ENCODE measurements around the gene MRPL33. TPM values are rescaled to one million over a fixed set of nuclear protein-coding genes. Genes with fewer than 3 reads are reported as not detected.

The MRPL33 gene
- polyA plus RNA-seq, 1 of the 3 experiments (the other 2 are of a cell fraction): 132 TPM

DNA sequence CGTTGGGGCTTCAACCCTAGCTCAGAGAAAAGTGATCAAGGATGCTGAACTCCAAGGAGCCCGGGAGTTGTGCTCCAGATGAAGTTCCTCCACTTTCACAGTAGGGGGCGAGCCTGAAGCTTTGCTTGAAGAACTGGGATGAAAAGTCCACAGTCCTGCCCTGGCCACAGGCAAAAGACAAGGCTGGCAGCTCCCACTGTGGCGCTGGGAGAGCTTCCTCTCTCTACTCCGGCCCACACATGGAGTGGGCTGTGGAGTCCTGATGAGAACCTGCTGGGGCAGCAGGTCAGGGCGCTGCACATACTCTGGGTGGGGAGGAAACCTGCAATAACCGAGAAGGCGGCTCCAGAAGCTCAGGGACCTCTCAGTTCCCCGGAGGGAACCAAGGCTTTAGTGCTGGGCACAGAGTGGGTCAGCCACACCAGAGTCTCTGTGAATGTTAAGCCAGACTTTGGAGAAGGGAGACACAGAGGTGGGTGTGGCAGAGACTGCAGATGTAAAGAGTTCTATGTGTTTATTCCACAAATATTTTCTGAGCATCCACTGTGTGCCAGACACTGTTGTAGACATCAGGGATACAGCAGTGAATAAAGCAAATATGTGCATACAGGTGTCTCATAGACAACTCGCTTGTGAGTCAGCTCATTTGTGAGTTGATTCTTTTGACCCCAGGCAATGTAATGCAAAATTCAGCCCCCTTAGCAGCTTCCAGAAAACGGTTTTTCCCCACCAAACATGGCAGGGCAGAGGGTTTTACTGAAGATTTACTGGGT is 48.0 kb upstream of the MRPL33 start:
- TF ChIP-seq, protein P1, sequence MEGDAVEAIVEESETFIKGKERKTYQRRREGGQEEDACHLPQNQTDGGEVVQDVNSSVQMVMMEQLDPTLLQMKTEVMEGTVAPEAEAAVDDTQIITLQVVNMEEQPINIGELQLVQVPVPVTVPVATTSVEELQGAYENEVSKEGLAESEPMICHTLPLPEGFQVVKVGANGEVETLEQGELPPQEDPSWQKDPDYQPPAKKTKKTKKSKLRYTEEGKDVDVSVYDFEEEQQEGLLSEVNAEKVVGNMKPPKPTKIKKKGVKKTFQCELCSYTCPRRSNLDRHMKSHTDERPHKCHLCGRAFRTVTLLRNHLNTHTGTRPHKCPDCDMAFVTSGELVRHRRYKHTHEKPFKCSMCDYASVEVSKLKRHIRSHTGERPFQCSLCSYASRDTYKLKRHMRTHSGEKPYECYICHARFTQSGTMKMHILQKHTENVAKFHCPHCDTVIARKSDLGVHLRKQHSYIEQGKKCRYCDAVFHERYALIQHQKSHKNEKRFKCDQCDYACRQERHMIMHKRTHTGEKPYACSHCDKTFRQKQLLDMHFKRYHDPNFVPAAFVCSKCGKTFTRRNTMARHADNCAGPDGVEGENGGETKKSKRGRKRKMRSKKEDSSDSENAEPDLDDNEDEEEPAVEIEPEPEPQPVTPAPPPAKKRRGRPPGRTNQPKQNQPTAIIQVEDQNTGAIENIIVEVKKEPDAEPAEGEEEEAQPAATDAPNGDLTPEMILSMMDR (IDR thresholded peaks at IDR 0.05): peak; percentile 84
- peak; percentile 70 for TF ChIP-seq SMC3 (IDR thresholded peaks at IDR 0.05; ENCODE audit: low read depth, low read length)
- peak; percentile 83 for TF ChIP-seq RAD21 (IDR thresholded peaks at IDR 0.05; ENCODE audit: low read length)
- TF ChIP-seq EZH2phosphoT487 (IDR thresholded peaks at IDR 0.05; ENCODE audit: borderline replicate concordance, low read depth): no peak
- TF ChIP-seq RFX5 (IDR thresholded peaks at IDR 0.05; ENCODE audit: low read length): 0 out of 2 replicates have a peak, but pooled peaks have one; percentile 25
- TF ChIP-seq MXI1 (IDR thresholded peaks at IDR 0.05; ENCODE audit: low read depth, low read length): no peak
- Histone ChIP-seq H3F3A (replicated peaks; ENCODE audit: insufficient read depth) (peaks cover 12% of the 10 kb centered on the region), H3K9ac (no peak overlapping the region), H3K4me3 (ENCODE audit: low read depth in 2 of 2, low read length in 1 of 2) (no peak overlapping the region; a peak in 1 of 4 replicates), H2AFZ (ENCODE audit: low read depth) (peak overlapping the region; percentile 71; the same call in 1 of the 2 replicates), H3K27me3 (ENCODE audit: insufficient read depth) (no peaks in the 10 kb centered on the region), H3K79me2 (ENCODE audit: insufficient read depth) (no peaks in the 10 kb centered on the region), H3K9me2 (no peaks in the 10 kb centered on the region), H3K4me1 (ENCODE audit: control insufficient read depth in 1 of 2, insufficient read depth in 2 of 2, low read depth in 1 of 2, low read length in 1 of 2) (peaks cover 7 to 24% of the 10 kb centered on the region in 2 experiments; a peak in 3 of 4 replicates), H4K20me1 (ENCODE audit: insufficient read depth) (no peaks in the 10 kb centered on the region), H3K27ac (ENCODE audit: low read depth in 2 of 2, low read length in 1 of 2) (no peak overlapping the region), H3K4me2 (no peak overlapping the region), H3K36me3 (replicated peaks in 1 of 2; ENCODE audit: control insufficient read depth in 1 of 2, insufficient read depth in 2 of 2, low read length in 1 of 2) (no peaks in the 10 kb centered on the region), H3K9me3 (no peaks in the 10 kb centered on the region)
- ChIA-PET CTCF (interaction anchor here (0.6 to 4.6 kb wide), 61 partner anchors 9 to 1031 kb away, joined by 3 to 52 read pairs (median 3); partner anchors contain the start of gene FOSL2), POLR2A (interaction anchor here (0.5 to 1.3 kb wide), 4 partner anchors 13 to 1028 kb away, joined by 3 to 7 read pairs (median 3); partner anchors contain the start of genes FOSL2 and PPP1CB)
- DNase-seq: peak; percentile 85
- 55% methylated on average over 11 of the region's 11 CpGs for WGBS (ENCODE audit: low lambda C conversion rate)

DNA sequence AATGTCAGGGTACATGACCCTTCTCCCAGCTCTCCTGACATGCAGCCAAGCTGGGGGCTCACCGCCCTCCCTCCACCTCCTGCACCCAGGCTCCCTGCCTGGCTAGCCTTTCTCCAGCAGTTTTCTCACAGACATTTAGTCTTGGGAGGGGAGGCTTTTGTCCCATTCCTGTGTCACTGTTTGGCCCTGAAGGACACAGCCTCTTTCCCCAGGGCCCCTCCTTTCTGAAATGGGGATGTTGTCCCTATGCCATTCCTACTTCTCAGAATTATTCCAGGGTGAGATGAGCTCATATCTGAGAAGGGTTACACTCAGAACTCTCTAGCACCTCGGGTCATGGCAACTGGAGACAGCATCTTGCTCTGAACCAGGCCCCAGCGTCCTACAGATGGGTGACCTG is 47.3 kb upstream of the MRPL33 start:
- H4K20me1 ChIP-seq (ENCODE audit: insufficient read depth): no peaks in the 10 kb centered on the region
- peak overlapping the region; percentile 71; the same call in 1 of the 2 replicates for H2AFZ ChIP-seq (ENCODE audit: low read depth)
- no peaks in the 10 kb centered on the region for H3K27me3 ChIP-seq (ENCODE audit: insufficient read depth)
- H3K36me3 ChIP-seq (replicated peaks in 1 of 2; ENCODE audit: control insufficient read depth in 1 of 2, insufficient read depth in 2 of 2, low read length in 1 of 2): no peaks in the 10 kb centered on the region
- no peak for DNase-seq
- no peak overlapping the region for H3K4me3 ChIP-seq (ENCODE audit: low read depth in 2 of 2, low read length in 1 of 2)
- no peak overlapping the region for H3K27ac ChIP-seq (ENCODE audit: low read depth in 2 of 2, low read length in 1 of 2)
- peaks cover 7 to 24% of the 10 kb centered on the region in 2 experiments; a peak in 3 of 4 replicates for H3K4me1 ChIP-seq (ENCODE audit: control insufficient read depth in 1 of 2, insufficient read depth in 2 of 2, low read depth in 1 of 2, low read length in 1 of 2)
- 81% methylated on average over 3 of the region's 3 CpGs for WGBS (ENCODE audit: low lambda C conversion rate)
- no peaks in the 10 kb centered on the region for H3K9me3 ChIP-seq
- TF ChIP-seq MXI1 (IDR thresholded peaks at IDR 0.05; ENCODE audit: low read depth, low read length) (no peak), POLR2AphosphoS5 (IDR thresholded peaks at IDR 0.05; ENCODE audit: low read depth, low read length) (no peak), NFIC (IDR thresholded peaks at IDR 0.05; ENCODE audit: borderline replicate concordance) (no peak), TCF12 (IDR thresholded peaks at IDR 0.05) (no peak)
- TF ChIP-seq, protein P2, sequence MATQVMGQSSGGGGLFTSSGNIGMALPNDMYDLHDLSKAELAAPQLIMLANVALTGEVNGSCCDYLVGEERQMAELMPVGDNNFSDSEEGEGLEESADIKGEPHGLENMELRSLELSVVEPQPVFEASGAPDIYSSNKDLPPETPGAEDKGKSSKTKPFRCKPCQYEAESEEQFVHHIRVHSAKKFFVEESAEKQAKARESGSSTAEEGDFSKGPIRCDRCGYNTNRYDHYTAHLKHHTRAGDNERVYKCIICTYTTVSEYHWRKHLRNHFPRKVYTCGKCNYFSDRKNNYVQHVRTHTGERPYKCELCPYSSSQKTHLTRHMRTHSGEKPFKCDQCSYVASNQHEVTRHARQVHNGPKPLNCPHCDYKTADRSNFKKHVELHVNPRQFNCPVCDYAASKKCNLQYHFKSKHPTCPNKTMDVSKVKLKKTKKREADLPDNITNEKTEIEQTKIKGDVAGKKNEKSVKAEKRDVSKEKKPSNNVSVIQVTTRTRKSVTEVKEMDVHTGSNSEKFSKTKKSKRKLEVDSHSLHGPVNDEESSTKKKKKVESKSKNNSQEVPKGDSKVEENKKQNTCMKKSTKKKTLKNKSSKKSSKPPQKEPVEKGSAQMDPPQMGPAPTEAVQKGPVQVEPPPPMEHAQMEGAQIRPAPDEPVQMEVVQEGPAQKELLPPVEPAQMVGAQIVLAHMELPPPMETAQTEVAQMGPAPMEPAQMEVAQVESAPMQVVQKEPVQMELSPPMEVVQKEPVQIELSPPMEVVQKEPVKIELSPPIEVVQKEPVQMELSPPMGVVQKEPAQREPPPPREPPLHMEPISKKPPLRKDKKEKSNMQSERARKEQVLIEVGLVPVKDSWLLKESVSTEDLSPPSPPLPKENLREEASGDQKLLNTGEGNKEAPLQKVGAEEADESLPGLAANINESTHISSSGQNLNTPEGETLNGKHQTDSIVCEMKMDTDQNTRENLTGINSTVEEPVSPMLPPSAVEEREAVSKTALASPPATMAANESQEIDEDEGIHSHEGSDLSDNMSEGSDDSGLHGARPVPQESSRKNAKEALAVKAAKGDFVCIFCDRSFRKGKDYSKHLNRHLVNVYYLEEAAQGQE (IDR thresholded peaks at IDR 0.05; ENCODE audit: low read depth, low read length): no peak
- TF ChIP-seq, protein P3, sequence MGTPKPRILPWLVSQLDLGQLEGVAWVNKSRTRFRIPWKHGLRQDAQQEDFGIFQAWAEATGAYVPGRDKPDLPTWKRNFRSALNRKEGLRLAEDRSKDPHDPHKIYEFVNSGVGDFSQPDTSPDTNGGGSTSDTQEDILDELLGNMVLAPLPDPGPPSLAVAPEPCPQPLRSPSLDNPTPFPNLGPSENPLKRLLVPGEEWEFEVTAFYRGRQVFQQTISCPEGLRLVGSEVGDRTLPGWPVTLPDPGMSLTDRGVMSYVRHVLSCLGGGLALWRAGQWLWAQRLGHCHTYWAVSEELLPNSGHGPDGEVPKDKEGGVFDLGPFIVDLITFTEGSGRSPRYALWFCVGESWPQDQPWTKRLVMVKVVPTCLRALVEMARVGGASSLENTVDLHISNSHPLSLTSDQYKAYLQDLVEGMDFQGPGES (IDR thresholded peaks at IDR 0.05; ENCODE audit: low read depth, low read length): no peak
- no peaks in the 10 kb centered on the region for H3K79me2 ChIP-seq (ENCODE audit: insufficient read depth)
- H3F3A ChIP-seq (replicated peaks; ENCODE audit: insufficient read depth): peaks cover 9% of the 10 kb centered on the region
- no peak overlapping the region for H3K4me2 ChIP-seq
- ChIA-PET CTCF (interaction anchor here (0.7 to 4.6 kb wide), 27 partner anchors 8 to 1031 kb away, joined by 3 to 52 read pairs (median 5); partner anchors contain the start of gene FOSL2), POLR2A (no interaction called here)
- H3K9ac ChIP-seq: no peak overlapping the region
- H3K9me2 ChIP-seq: no peaks in the 10 kb centered on the region

Data from SK-N-SH (cell line).